ENCODE results near the gene SAP130.

GRCh38 chr2:127950264-127950663 is 77.6 kb downstream of the SAP130 start:
- TF ChIP-seq CTCF (IDR thresholded peaks at IDR 0.05; ENCODE audit: low read depth, low read length) (no peak), POLR2A (IDR thresholded peaks at IDR 0.05; ENCODE audit: extremely low read depth, insufficient read length) (no peak), MYC (IDR thresholded peaks at IDR 0.05; ENCODE audit: low read depth, low read length) (no peak)
